Right atrium auricular region (tissue), 2 donors: Measurements from ENCODE around the gene DCC. TPM values are rescaled to one million over a fixed set of nuclear protein-coding genes. Genes with fewer than 3 reads are reported as not detected.

Experiments used
- DNase-seq: peaks from one replicate; pipeline ENCODE4 v3.0.0-alpha.2; 2019; ENCODE audit warnings: low spot score
- H3K27ac ChIP-seq, 2 donors: fragments of 200-600 bp; sonication (generic); 1 replicate in 1 of 2; 2 replicates in 1 of 2; pipeline ENCODE4 v1.5.1; 2016 to 2019
- H3K27me3 ChIP-seq, 2 donors: fragments of 200-600 bp; sonication (generic); one replicate each; pipeline versions ENCODE4 v1.5.1 to v1.6.0; 2017 to 2019
- H3K36me3 ChIP-seq: fragments of 200-600 bp; sonication (generic); one replicate; pipeline ENCODE4 v1.5.1; 2016
- H3K4me1 ChIP-seq, 2 donors: fragments of 200-600 bp; sonication (generic); one replicate each; pipeline versions ENCODE4 v1.5.1 to v1.6.0; 2017 to 2019
- H3K4me3 ChIP-seq, 2 donors: fragments of 200-600 bp; sonication (generic); 1 replicate in 1 of 2; 2 replicates in 1 of 2; pipeline ENCODE4 v1.5.1; 2017 to 2019; ENCODE audit warnings: mild to moderate bottlenecking in 1 of 2, moderate library complexity in 1 of 2
- H3K9me3 ChIP-seq, 2 donors: fragments of 200-600 bp; sonication (generic); one replicate each; pipeline ENCODE4 v1.5.1; 2019
- CTCF ChIP-seq, 2 donors: fragments of 200-600 bp; sonication (generic); IDR thresholded peaks; one replicate each; pipeline ENCODE4 v1.5.1; 2019; ENCODE audit warnings: antibody characterized with exemption in 2 of 2
- total RNA-seq, 2 donors: library from RNA; depleted of rRNA; stranded (reverse); fragments of >200 nt; gene quantifications; one replicate each; pipeline ENCODE4 v1.1.0, GENCODE V29; 2016

Gene DCC
- total RNA-seq, 2 donors from 2014 or later: not detected

- Histone ChIP-seq H3K9me3 (no peaks in the 10 kb centered on the region), H3K4me1 (no peaks in the 10 kb centered on the region), H3K36me3 (no peaks in the 10 kb centered on the region), H3K27ac (no peak overlapping the region), H3K4me3 (no peak overlapping the region), H3K27me3 (no peaks in the 10 kb centered on the region)
- TF ChIP-seq CTCF (IDR thresholded peaks at IDR 0.05): no peak
- DNase-seq: no peak
These were observed 262.8 kb downstream of the DCC start for GRCh38 chr18:52602820-52603219.

- H3K36me3 ChIP-seq: no peaks in the 10 kb centered on the region
- H3K27me3 ChIP-seq: no peaks in the 10 kb centered on the region
- no peaks in the 10 kb centered on the region for H3K4me1 ChIP-seq
- no peaks in the 10 kb centered on the region for H3K9me3 ChIP-seq
- no peak overlapping the region for H3K27ac ChIP-seq
- no peak for TF ChIP-seq CTCF (IDR thresholded peaks at IDR 0.05)
- no peak overlapping the region for H3K4me3 ChIP-seq
- no peak for DNase-seq
These were observed 265.3 kb downstream of the DCC start for GRCh38 chr18:52605345-52605744.

- H3K27ac ChIP-seq: no peak overlapping the region
- no peaks in the 10 kb centered on the region for H3K4me1 ChIP-seq
- no peaks in the 10 kb centered on the region for H3K9me3 ChIP-seq
These were observed 268.0 kb downstream of the DCC start for GRCh38 chr18:52607985-52608384.

GRCh38 chr18:52610451-52611115, 270.6 kb downstream of the DCC start:
- Histone ChIP-seq H3K4me1 (no peaks in the 10 kb centered on the region), H3K36me3 (no peaks in the 10 kb centered on the region), H3K27ac (no peak overlapping the region), H3K27me3 (no peaks in the 10 kb centered on the region), H3K4me3 (no peak overlapping the region), H3K9me3 (no peaks in the 10 kb centered on the region)
- TF ChIP-seq CTCF (IDR thresholded peaks at IDR 0.05): no peak
- no peak for DNase-seq

More at GRCh38 chr18:52607985-52608384, 268.0 kb downstream of the DCC start:
- no peak for DNase-seq
- TF ChIP-seq CTCF (IDR thresholded peaks at IDR 0.05): no peak
- no peaks in the 10 kb centered on the region for H3K36me3 ChIP-seq
- no peak overlapping the region for H3K4me3 ChIP-seq
- no peaks in the 10 kb centered on the region for H3K27me3 ChIP-seq

- no peak overlapping the region for H3K27ac ChIP-seq
- no peaks in the 10 kb centered on the region for H3K36me3 ChIP-seq
- H3K9me3 ChIP-seq: no peaks in the 10 kb centered on the region
- H3K4me3 ChIP-seq: no peak overlapping the region
- no peaks in the 10 kb centered on the region for H3K4me1 ChIP-seq
- DNase-seq: no peak
- TF ChIP-seq CTCF (IDR thresholded peaks at IDR 0.05): no peak
- H3K27me3 ChIP-seq: no peaks in the 10 kb centered on the region
These were observed 272.4 kb downstream of the DCC start for GRCh38 chr18:52612406-52612805.

GRCh38 chr18:52615321-52615720, 275.3 kb downstream of the DCC start:
- Histone ChIP-seq H3K27me3 (no peaks in the 10 kb centered on the region), H3K27ac (no peak overlapping the region), H3K36me3 (no peaks in the 10 kb centered on the region), H3K4me1 (no peaks in the 10 kb centered on the region), H3K9me3 (no peaks in the 10 kb centered on the region), H3K4me3 (no peak overlapping the region)
- no peak for DNase-seq
- TF ChIP-seq CTCF (IDR thresholded peaks at IDR 0.05): no peak
